Femur (tissue), 1 donor: Measurements from ENCODE around the gene PKHD1.
A peak's percentile ranks its signal among the peaks of the same experiment; 100 is the strongest.

ENCODE experiments used
- DNase-seq: peaks from one replicate; pipeline ENCODE4 v3.0.0-alpha.2; 2017

PKHD1 gene

GRCh38 chr6:52104979-52105378 is 17.6 kb upstream of the PKHD1 start:
- DNase-seq = no peak

DNA sequence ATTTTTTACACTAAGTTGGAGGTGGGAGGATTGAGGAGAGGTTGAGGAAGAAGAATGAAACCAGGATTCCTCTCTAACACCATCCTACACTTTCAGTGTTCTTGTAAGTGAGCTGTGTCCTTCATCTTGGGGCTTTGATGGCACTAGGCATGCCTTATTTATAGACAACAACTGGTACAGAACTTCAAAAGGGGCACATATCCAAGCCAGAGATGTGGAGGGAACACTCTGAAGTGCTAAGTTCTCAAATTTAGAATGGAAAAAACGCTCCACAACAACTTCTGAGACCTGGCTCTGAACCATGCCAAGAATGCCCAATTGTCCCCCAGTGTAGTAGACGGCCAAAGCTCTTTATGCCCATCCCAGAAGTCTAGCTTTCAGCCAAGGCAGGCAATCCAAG is 16.2 kb upstream of the PKHD1 start:
- DNase-seq = no peak

GRCh38 chr6:52102405-52102804 is 15.0 kb upstream of the PKHD1 start:
- DNase-seq = peak; percentile 48

DNA sequence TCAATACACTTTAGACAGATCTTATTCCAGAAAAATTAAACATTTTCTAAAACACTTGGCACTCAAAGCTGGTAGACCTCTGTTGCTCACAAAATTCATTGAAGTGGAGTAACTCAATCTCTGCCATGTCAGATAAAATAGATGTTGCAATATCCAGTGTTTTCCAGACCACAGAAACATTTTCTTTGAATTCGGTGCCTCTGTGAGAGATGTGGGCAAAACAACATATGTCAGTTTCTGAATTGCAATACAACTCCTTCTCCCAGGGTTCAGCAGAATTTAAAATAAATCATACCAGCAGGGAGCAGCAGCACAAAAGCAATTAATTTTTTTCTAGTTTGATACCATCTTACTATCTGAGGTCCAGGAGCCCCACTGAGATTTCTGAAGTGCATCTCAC is 11.3 kb upstream of the PKHD1 start:
- no peak for DNase-seq

DNA sequence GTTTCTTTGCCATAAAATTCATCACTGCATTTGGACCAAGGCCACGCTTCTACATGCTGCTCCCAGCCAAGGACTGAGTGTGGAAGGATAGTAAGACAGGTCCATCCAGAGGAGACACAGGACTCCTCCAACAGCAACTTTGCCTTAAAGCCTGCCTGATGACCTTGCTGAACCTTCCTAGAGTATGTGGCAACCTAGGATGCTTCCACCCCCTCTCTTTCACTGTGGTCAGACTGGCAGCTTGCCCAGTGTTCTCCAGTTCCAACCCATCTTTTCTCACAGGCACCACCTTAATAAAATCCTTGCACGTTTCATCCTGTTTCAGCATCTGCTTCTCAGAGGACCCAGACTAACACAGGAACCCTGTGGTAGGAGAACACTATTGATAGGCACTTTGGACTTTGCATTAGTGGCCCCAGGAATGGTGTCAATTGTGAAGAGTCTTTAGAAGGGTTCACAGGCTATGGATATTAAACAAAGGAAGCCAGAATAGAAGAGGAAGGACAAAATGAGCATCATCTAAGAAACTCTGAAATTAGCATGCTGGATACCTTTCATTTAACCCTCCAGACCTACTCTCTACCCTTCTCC is 2.4 kb upstream of the PKHD1 start:
- no peak for DNase-seq

GRCh38 chr6:52086741-52087140 is 672 bp downstream of the PKHD1 start:
- DNase-seq = no peak

GRCh38 chr6:52081237-52081636 is 6.2 kb downstream of the PKHD1 start:
- no peak for DNase-seq

GRCh38 chr6:52077961-52078625 is 9.3 kb downstream of the PKHD1 start:
- DNase-seq = no peak

DNA sequence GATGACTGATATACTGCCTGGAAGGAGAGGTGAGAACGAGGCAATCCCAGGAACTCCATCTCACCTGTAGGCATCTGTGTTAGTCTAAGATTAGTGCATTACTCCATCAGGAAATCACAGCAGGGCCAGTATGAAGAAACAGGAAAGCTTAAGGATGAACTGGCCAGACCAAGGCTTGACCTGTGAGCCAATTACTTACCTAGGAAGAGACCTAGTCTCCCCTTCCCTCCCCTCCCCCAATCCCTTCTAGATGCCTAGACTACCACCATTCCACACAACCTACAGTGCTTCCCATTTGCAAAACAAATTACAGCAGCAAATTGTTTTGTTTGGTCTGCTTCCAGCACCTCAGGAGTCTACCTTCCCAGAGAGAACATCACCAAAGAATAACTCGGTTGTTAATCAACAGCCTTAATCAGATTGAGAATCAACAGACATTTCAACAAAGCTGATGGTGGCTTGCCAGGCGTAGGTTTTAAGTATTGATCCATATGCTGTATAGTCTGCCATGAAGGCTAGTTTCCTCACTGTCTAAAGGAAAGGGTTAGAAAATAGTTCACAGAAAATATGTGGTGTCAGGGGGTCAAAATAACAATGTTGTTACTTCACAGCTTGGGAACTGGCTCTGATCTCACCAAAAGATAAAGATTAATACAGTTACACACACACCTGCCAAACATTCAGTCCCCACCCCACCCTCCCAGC is 10.1 kb downstream of the PKHD1 start:
- no peak for DNase-seq

DNA sequence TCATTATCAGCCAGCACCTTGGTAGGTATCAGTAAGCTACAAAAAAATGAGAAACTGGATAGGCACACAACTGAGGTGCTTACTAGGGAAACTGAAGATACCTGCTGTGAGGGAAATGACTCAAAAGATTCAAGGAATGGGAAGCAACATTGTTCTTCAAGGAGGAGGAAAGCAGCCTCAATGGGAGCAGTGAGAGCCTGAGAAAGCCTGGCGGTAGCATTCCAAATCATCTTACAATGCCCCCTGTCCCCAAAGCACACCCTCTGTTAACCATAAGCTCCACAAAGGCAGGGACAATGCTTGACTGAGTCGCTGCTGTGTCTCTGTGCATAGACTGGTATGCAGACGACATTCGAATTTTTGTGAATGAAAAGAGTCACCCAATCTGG is 10.6 kb downstream of the PKHD1 start:
- DNase-seq = no peak

- no peak for DNase-seq
Observed at GRCh38 chr6:52074716-52075115, 12.7 kb downstream of the PKHD1 start.

DNA sequence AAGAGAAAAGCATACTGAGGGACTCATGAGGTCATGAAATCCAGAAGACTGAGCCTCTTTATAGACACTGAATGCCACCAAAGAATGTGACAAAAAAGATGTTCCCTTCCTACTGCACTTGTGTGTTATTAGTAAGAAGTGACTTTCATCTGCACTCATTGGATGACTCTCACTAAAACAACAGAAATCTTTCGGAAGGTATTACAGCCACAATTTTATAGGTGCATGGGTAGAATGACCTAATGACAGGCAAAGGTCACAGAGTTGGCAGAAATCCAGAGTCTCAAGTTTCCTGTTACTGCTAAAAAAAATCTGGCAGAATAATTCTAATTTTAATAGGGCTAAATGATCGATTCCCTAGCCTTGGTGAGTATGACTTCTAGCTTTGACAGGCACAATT is 13.3 kb downstream of the PKHD1 start:
- DNase-seq = no peak

DNA sequence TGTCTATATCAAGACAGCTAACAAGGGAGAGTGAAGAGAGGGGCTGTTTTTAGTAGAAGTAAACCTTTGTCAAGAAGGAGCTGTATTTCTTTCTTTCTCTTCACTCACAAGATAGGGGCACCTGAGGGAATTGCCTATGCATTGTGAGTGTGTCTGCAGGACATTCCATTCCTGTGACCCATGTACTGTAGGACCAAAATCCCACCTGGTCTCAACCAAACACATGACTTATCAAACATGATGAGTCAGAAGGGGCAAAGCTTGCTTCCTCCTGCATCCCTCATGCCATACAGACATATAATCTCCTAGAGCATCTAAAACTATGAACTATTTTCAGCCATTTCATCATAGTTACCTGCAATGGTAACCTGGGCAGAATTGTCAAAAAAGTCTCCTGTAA is 21.8 kb downstream of the PKHD1 start:
- DNase-seq = no peak

GRCh38 chr6:52063584-52064344 is 23.6 kb downstream of the PKHD1 start:
- DNase-seq = peak; percentile 68

DNA sequence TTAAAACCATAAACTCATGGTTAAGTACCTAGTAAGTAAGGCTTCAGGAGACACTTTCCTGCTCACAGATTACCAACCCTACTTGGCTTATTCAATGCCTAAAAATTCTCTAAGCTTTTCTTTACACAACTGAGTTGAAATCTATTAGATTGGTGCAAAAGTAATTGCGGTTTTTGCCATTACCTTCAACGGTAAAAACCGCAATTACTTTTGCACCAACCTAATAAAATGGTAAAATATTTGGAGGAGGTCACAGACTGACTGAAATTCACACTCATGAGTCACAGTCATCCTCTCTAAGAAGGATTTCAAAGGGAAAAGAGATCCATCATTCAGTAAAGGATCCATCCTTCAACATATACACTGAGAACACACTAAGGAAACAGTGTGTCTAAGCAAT is 25.9 kb downstream of the PKHD1 start:
- DNase-seq = no peak

DNA sequence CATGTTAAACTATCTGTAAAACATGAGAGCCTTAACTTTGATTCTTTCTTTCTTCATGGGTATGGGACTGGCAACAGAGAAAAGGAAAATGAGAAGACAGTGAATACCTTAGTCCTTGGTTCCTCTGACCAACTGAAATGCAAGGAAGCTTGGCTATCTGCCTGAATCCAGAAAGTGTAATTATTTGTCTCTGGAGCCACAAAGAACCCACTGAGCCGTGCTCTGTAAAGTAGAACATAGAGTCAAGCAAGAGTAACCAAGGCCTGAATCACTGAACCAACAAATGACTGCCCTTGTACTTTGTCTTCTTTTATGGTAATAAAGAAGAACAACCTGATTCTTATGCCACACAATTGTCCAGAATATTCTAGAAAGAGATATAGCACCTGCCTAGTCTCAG is 27.6 kb downstream of the PKHD1 start:
- DNase-seq = no peak

DNA sequence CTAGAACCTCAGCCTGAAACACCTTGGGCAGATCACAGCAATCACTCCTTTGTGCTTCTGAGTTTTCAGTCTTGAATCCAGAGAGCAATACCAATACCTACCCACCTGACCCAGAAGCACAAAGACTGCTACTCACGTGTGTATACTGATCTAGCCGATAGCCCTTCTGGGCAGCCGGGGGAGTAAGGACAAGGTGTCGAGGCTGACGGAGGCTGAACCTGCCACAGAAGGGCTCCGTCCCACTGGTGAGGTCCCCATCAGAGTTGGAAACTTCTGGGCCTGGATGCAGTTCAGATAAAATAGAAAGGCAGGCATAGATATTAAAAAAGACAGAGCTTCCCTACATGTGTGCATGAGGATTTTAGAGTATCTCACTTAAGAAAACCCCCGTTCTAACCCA is 32.0 kb downstream of the PKHD1 start:
- no peak for DNase-seq

DNA sequence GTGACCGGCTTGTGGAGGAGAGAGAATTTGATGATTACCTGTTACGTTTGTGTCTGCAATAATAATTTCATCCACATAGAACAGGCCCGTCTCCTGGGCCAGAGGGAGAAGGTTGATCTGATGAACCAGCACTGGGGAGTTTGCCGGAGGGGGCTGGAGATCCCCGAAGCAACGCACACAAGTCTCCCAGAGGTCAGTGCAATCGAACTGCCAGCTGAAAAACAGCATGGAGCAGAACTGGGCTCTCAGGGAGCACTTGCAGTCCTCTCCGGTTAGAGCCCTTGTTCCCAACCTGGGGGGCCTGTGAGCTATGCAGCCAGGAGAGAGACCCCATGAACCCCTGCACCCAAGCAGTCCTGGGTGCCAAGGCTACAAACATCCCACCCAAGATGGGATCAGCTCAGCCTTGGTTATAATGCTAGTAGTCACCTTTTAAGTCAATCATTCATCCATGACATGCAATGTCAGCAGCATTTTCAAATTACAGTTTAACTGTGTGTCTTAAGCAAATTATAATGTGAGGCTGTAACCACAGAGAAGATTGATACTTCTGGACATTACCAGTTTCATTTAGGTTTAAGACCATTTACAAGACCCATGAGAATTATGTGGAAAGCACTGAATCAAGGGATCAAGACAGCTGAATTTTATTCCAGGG is 34.2 kb downstream of the PKHD1 start:
- no peak for DNase-seq

GRCh38 chr6:52050051-52050405 is 37.4 kb downstream of the PKHD1 start:
- no peak for DNase-seq

GRCh38 chr6:52049252-52050050 is 38.0 kb downstream of the PKHD1 start:
- no peak for DNase-seq

- DNase-seq = peak; percentile 60
Observed at GRCh38 chr6:52046456-52046855, 41.0 kb downstream of the PKHD1 start.

DNA sequence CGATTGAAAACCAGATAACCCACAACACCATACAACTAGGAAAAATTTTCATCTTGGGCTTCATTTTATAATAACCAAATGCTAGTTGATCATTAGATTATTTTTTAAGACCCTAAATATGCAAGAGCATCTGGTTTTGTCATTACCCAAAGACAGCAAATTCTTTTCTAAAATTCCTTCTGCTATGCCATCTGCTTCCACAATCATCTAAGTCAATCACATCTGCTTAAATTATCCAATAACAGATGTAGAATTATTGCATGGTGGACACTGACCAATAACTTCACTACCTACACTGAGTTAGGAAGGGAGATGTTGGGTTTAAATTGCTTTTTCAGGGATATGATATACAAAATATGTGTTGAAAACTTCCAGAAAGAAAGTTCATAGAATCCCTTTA is 41.9 kb downstream of the PKHD1 start:
- no peak for DNase-seq
